ENCODE measurements around the gene SUB1.

The SUB1 gene

GRCh38 chr5:32646061-32646969 lies 61.0 kb downstream of the SUB1 start:
- DNase-seq: no peak

GRCh38 chr5:32651088-32651487 lies 65.7 kb downstream of the SUB1 start:
- DNase-seq: no peak

- no peak for DNase-seq
These were observed 66.3 kb downstream of the SUB1 start for GRCh38 chr5:32651638-32652037.

All from NCI-H1417 (cell line).